UCSD-AML1 (cell line): Measurements from ENCODE around the gene GET3.
"Not testable (repeated sequence)": the region's sequence is repeated elsewhere in the genome, so short reads cannot be mapped to it uniquely, and the experiment has no call there.

Source experiments
- DNase-seq: peaks from one replicate; lab custom pipeline; 2025; ENCODE audit not compliant: unreplicated experiment; lab: John Stamatoyannopoulos, UW

Gene GET3

GRCh38 chr19:12715102-12715501 is 22.2 kb upstream of the GET3 start:
- no peak for DNase-seq

- no peak for DNase-seq
Measured at GRCh38 chr19:12715929-12716328, 21.4 kb upstream of the GET3 start.

- DNase-seq = no peak
Measured at GRCh38 chr19:12720296-12720695, 17.0 kb upstream of the GET3 start.

- DNase-seq = no peak
Measured at GRCh38 chr19:12720851-12721655, 16.2 kb upstream of the GET3 start.

GRCh38 chr19:12721656-12722565 is 15.4 kb upstream of the GET3 start:
- DNase-seq = peak; percentile 54

GRCh38 chr19:12722566-12723380 is 14.5 kb upstream of the GET3 start:
- DNase-seq = peak; percentile 92

- no peak for DNase-seq
Measured at GRCh38 chr19:12723381-12723640, 14.0 kb upstream of the GET3 start.

GRCh38 chr19:12723641-12724426 is 13.5 kb upstream of the GET3 start, which contains the start of gene TNPO2:
Gene TNPO2, minus strand, starts transcription at chr19:12723932. Its CDS starts 2,955 bp downstream, at chr19:12720977.
- DNase-seq = peak; percentile 68

GRCh38 chr19:12725612-12726011 is 11.7 kb upstream of the GET3 start:
- not testable (repeated sequence) for DNase-seq

GRCh38 chr19:12726988-12727316 is 10.3 kb upstream of the GET3 start:
- DNase-seq = no peak

- DNase-seq = no peak
Measured at GRCh38 chr19:12727745-12728433, 9.4 kb upstream of the GET3 start.

GRCh38 chr19:12730064-12730463 is 7.2 kb upstream of the GET3 start:
- no peak for DNase-seq

- DNase-seq = no peak
Measured at GRCh38 chr19:12731337-12731736, 6.0 kb upstream of the GET3 start.

GRCh38 chr19:12733369-12734214 is 3.7 kb upstream of the GET3 start:
- no peak for DNase-seq

GRCh38 chr19:12737835-12738351 is 596 bp downstream of the GET3 start:
- DNase-seq = no peak

- DNase-seq = no peak
Measured at GRCh38 chr19:12745166-12745897, 8.0 kb downstream of the GET3 start.

GRCh38 chr19:12748489-12748888 is 11.2 kb downstream of the GET3 start:
- DNase-seq = no peak

GRCh38 chr19:12749938-12750521 is 12.7 kb downstream of the GET3 start:
- no peak for DNase-seq
